MM.1S (cell line): Measurements from ENCODE around the gene SPATC1L.

Experiments used
- DNase-seq: peaks from one replicate; pipeline ENCODE4 v3.0.0-alpha.2; 2015
- H2AFZ ChIP-seq: fragments of 300-600 bp; sonication (generic); 2 replicates; pipeline ENCODE4 v1.6.0; 2016; ENCODE audit warnings: antibody characterized with exemption, low read length
- H3F3A ChIP-seq: fragments of 300-600 bp; sonication (generic); 2 replicates; pipeline ENCODE4 v1.6.1; 2016; ENCODE audit warnings: mild to moderate bottlenecking, antibody characterized with exemption, low read length, moderate library complexity, mixed read lengths; ENCODE audit not compliant: insufficient read depth
- H3K27ac ChIP-seq: fragments of 300-600 bp; sonication (generic); 2 replicates; pipeline ENCODE4 v1.5.1; 2016; ENCODE audit warnings: mild to moderate bottlenecking, low read length
- H3K27me3 ChIP-seq: fragments of 300-600 bp; sonication (generic); replicated peaks from 2 replicates; pipeline ENCODE4 v1.6.0; 2016; ENCODE audit warnings: low read length; ENCODE audit not compliant: insufficient read depth
- H3K36me3 ChIP-seq: fragments of 300-600 bp; sonication (generic); replicated peaks from 2 replicates; pipeline ENCODE4 v1.6.1; 2016; ENCODE audit warnings: mild to moderate bottlenecking, low read length, mixed read lengths; ENCODE audit not compliant: insufficient read depth
- H3K4me1 ChIP-seq: fragments of 300-600 bp; sonication (generic); 2 replicates; pipeline ENCODE4 v1.6.1; 2016; ENCODE audit warnings: low read length, mixed read lengths
- H3K4me2 ChIP-seq: fragments of 300-600 bp; sonication (generic); 2 replicates; pipeline ENCODE4 v1.6.0; 2016; ENCODE audit warnings: low read depth, low read length
- H3K4me3 ChIP-seq: fragments of 300-600 bp; sonication (generic); 2 replicates; pipeline ENCODE4 v1.5.1; 2016; ENCODE audit warnings: low read length, mixed read lengths
- H3K79me2 ChIP-seq: fragments of 300-600 bp; sonication (generic); 2 replicates; pipeline ENCODE4 v1.6.1; 2016; ENCODE audit warnings: mixed run types, low read length, mixed read lengths
- H3K9ac ChIP-seq: fragments of 300-600 bp; sonication (generic); 2 replicates; pipeline ENCODE4 v1.6.1; 2016; ENCODE audit warnings: low read length, mixed read lengths
- H3K9me2 ChIP-seq: fragments of 300-600 bp; sonication (generic); replicated peaks from 2 replicates; pipeline ENCODE4 v1.6.1; 2016; ENCODE audit warnings: mild to moderate bottlenecking, low read length, mixed read lengths; ENCODE audit not compliant: insufficient read depth
- H3K9me3 ChIP-seq: fragments of 300-600 bp; sonication (generic); replicated peaks from 2 replicates; pipeline ENCODE4 v1.6.1; 2016; ENCODE audit warnings: mild to moderate bottlenecking, low read length, mixed read lengths; ENCODE audit not compliant: insufficient read depth
- H4K20me1 ChIP-seq: fragments of 300-600 bp; sonication (generic); 2 replicates; pipeline ENCODE4 v1.6.1; 2016; ENCODE audit warnings: mild to moderate bottlenecking, low read length, moderate library complexity, mixed read lengths; ENCODE audit not compliant: insufficient read depth
- CTCF ChIP-seq: fragments of 300-600 bp; sonication (generic); IDR thresholded peaks from 2 replicates; pipeline ENCODE4 v1.5.1; 2016; ENCODE audit warnings: antibody characterized with exemption, low read length, mixed read lengths
- EZH2 ChIP-seq: fragments of 300-600 bp; sonication (generic); optimal IDR thresholded peaks from 2 replicates; pipeline ENCODE3; 2017; ENCODE audit warnings: low read depth, mild to moderate bottlenecking, antibody characterized with exemption, low read length, mixed read lengths
- EZH2phosphoT487 ChIP-seq: fragments of 300-600 bp; sonication (generic); IDR thresholded peaks from 2 replicates; pipeline ENCODE4 v1.6.1; 2018; ENCODE audit warnings: antibody characterized with exemption, low read length

The SPATC1L gene

GRCh38 chr21:46127239-46128105 is 56.8 kb downstream of the SPATC1L start:
- TF ChIP-seq EZH2phosphoT487 = no peak
- TF ChIP-seq CTCF = no peak
- no peak for TF ChIP-seq EZH2

GRCh38 chr21:46126309-46127238 is 57.7 kb downstream of the SPATC1L start:
- Histone ChIP-seq H3K9ac (no peak overlapping the region), H2AFZ (no peak overlapping the region), H3K27me3 (peaks cover 82% of the 10 kb centered on the region), H3K9me3 (no peaks in the 10 kb centered on the region), H3K4me3 (no peak overlapping the region), H3K27ac (no peak overlapping the region), H3K4me2 (no peak overlapping the region), H3F3A (no peaks in the 10 kb centered on the region), H4K20me1 (no peaks in the 10 kb centered on the region), H3K36me3 (no peaks in the 10 kb centered on the region), H3K4me1 (no peaks in the 10 kb centered on the region), H3K79me2 (no peaks in the 10 kb centered on the region), H3K9me2 (no peaks in the 10 kb centered on the region)
- DNase-seq = no peak
- TF ChIP-seq CTCF (no peak), EZH2 (no peak), EZH2phosphoT487 (no peak)

More at GRCh38 chr21:46127239-46128105, 56.8 kb downstream of the SPATC1L start:
- Histone ChIP-seq H4K20me1 (no peaks in the 10 kb centered on the region), H3K4me3 (no peak overlapping the region), H3K4me1 (no peaks in the 10 kb centered on the region), H3K27ac (no peak overlapping the region), H3K27me3 (peaks cover 80% of the 10 kb centered on the region), H3K79me2 (no peaks in the 10 kb centered on the region), H3K36me3 (no peaks in the 10 kb centered on the region), H3K9ac (no peak overlapping the region), H3K4me2 (no peak overlapping the region), H3F3A (no peaks in the 10 kb centered on the region), H2AFZ (no peak overlapping the region), H3K9me2 (no peaks in the 10 kb centered on the region), H3K9me3 (no peaks in the 10 kb centered on the region)
- no peak for DNase-seq

GRCh38 chr21:46125846-46126301 is 58.4 kb downstream of the SPATC1L start:
- no peaks in the 10 kb centered on the region for H3K36me3 ChIP-seq

More at GRCh38 chr21:46125846-46126301, 58.4 kb downstream of the SPATC1L start:
- Histone ChIP-seq H3K9ac (no peak overlapping the region), H2AFZ (no peak overlapping the region), H3K27ac (no peak overlapping the region), H3K4me1 (no peaks in the 10 kb centered on the region), H3K4me2 (no peak overlapping the region), H3K4me3 (no peak overlapping the region), H4K20me1 (no peaks in the 10 kb centered on the region), H3F3A (no peaks in the 10 kb centered on the region), H3K27me3 (peaks cover 82% of the 10 kb centered on the region), H3K79me2 (no peaks in the 10 kb centered on the region), H3K9me2 (no peaks in the 10 kb centered on the region), H3K9me3 (no peaks in the 10 kb centered on the region)
- no peak for DNase-seq
- TF ChIP-seq EZH2 (no peak), CTCF (no peak), EZH2phosphoT487 (no peak)
